ENCODE results near the gene MVB12A. TPM values are rescaled to one million over a fixed set of nuclear protein-coding genes. Genes with fewer than 3 reads are reported as not detected.

MVB12A gene
- 17.5 TPM for total RNA-seq

GRCh38 chr19:17419621-17420474, at the start of gene MVB12A:
TSS of gene MVB12A (plus strand) at chr19:17420047. CDS start at chr19:17420136, 89 bp downstream.
- FAIRE-seq, result peak; percentile 82
- DNase-seq (ENCODE audit: low spot score in 2 of 2), result peak; percentile 98 to 99

- FAIRE-seq (no peak), DNase-seq (ENCODE audit: low spot score in 2 of 2) (no peak)
Observed at GRCh38 chr19:17376935-17377600, 42.8 kb upstream of the MVB12A start, which contains the start of gene PLVAP. TSS of gene PLVAP (minus strand) at chr19:17377342. CDS start at chr19:17377288, 54 bp downstream.

GRCh38 chr19:17378271-17378670, 41.6 kb upstream of the MVB12A start:
- DNase-seq (ENCODE audit: low spot score in 2 of 2) (no peak), FAIRE-seq (no peak)

- no peak for DNase-seq (ENCODE audit: low spot score in 2 of 2)
- no peak for FAIRE-seq
Observed at GRCh38 chr19:17379221-17379631, 40.6 kb upstream of the MVB12A start.

- DNase-seq (ENCODE audit: low spot score in 2 of 2) (no peak), FAIRE-seq (no peak)
Observed at GRCh38 chr19:17380426-17381138, 39.3 kb upstream of the MVB12A start.

- FAIRE-seq (no peak), DNase-seq (ENCODE audit: low spot score in 2 of 2) (peak; percentile 50 to 75)
Observed at GRCh38 chr19:17385878-17386611, 33.8 kb upstream of the MVB12A start.

- FAIRE-seq, result no peak
- no peak for DNase-seq (ENCODE audit: low spot score in 2 of 2)
Observed at GRCh38 chr19:17389288-17389687, 30.6 kb upstream of the MVB12A start.

- DNase-seq (ENCODE audit: low spot score in 2 of 2) (no peak), FAIRE-seq (no peak)
Observed at GRCh38 chr19:17389957-17390664, 29.7 kb upstream of the MVB12A start.

- peak; percentile 96 to 98 for DNase-seq (ENCODE audit: low spot score in 2 of 2)
- no peak for FAIRE-seq
Observed at GRCh38 chr19:17390665-17391370, 29.0 kb upstream of the MVB12A start.

GRCh38 chr19:17391371-17392151, 28.3 kb upstream of the MVB12A start:
- FAIRE-seq (no peak), DNase-seq (ENCODE audit: low spot score in 2 of 2) (peak in 1 of 2 donors; percentile 48)

GRCh38 chr19:17393002-17393401, 26.8 kb upstream of the MVB12A start:
- DNase-seq (ENCODE audit: low spot score in 2 of 2) (no peak), FAIRE-seq (no peak)

- FAIRE-seq (no peak), DNase-seq (ENCODE audit: low spot score in 2 of 2) (no peak)
Observed at GRCh38 chr19:17393914-17394313, 25.9 kb upstream of the MVB12A start, which contains the start of gene CCDC194. TSS of gene CCDC194 (minus strand) at chr19:17394196. CDS start at chr19:17394158, 38 bp downstream.

- FAIRE-seq (no peak), DNase-seq (ENCODE audit: low spot score in 2 of 2) (no peak)
Observed at GRCh38 chr19:17394891-17395415, 24.9 kb upstream of the MVB12A start.

GRCh38 chr19:17398902-17399527, 20.8 kb upstream of the MVB12A start:
- DNase-seq (ENCODE audit: low spot score in 2 of 2) (no peak), FAIRE-seq (no peak)

GRCh38 chr19:17401628-17402027, 18.2 kb upstream of the MVB12A start:
- FAIRE-seq (no peak), DNase-seq (ENCODE audit: low spot score in 2 of 2) (no peak)

- FAIRE-seq (no peak), DNase-seq (ENCODE audit: low spot score in 2 of 2) (peak in 1 of 2 donors; percentile 80)
Observed at GRCh38 chr19:17402982-17403855, 16.6 kb upstream of the MVB12A start.

Data from frontal cortex (tissue), 4 donors.